ENCODE data around the gene AAK1.
"Not testable (repeated sequence)": the region's sequence is repeated elsewhere in the genome, so short reads cannot be mapped to it uniquely, and the experiment has no call there.

The AAK1 gene

DNA sequence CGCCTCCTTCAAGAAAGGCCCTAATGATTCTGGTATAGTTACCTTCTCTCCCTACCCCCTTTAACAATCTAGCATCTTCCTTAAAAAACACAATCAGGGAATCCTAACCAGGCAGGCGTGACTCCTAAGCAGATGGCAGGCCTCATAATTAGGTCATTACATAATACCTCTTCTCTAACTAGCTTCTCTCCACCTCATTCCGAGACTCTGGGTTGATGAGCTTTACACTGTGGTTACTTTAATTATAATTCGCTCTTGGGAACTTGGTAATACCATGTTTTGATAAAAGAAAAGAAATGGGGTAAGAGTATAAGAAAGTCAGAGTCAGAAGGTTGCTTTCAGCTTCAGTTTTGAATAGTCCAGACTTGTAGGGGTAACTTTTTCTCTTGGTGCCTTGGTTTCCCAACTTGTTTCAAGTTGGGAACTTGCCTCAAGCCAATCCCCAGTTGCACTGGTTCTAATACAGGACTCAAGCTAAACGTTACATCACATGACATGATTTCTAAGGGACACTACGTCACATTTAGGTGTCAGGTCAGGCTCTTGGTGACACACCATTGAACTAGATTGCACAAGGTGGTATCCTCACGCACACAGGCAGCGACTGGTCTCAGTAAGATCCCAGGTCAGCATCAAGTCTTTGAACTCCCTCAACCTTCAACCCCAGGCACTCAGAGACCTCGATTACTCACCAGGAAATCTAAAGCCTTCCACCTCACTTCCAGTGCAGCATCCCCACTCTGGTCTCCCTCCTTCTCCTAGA is 59.2 kb downstream of the AAK1 start:
- no peak overlapping the region for H3K4me3 ChIP-seq (ENCODE audit: low read length)
- no peak for TF ChIP-seq ZNF274 (IDR thresholded peaks at IDR 0.05; ENCODE audit: low read depth, low read length)

DNA sequence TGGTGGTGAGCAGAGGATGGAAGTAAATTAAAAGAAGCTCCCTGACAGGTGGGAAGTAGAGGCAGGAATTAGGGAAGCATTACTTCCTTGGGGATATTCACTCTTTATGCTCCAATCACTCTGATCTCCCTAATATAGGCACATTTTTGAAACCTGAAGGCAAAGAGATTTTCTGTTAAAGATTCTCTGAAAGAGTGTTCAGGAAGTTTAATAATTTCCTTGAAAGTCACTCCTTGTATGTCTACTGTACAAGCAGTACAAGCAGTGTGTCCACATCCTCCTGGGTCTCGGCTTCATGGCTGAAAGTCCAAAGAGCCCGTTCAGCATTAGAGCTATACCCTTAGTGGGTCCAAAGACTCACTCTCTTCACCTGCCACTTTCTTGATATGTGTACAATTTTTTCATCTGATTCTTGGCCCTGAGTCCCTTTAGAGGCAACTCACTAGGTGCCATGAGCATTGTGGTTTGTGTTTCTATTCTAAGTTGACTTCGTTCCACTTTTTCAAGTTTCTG is 60.2 kb downstream of the AAK1 start:
- no peak for TF ChIP-seq ZNF274 (IDR thresholded peaks at IDR 0.05; ENCODE audit: low read depth, low read length)
- H3K4me3 ChIP-seq (ENCODE audit: low read length): peak overlapping the region; percentile 69

DNA sequence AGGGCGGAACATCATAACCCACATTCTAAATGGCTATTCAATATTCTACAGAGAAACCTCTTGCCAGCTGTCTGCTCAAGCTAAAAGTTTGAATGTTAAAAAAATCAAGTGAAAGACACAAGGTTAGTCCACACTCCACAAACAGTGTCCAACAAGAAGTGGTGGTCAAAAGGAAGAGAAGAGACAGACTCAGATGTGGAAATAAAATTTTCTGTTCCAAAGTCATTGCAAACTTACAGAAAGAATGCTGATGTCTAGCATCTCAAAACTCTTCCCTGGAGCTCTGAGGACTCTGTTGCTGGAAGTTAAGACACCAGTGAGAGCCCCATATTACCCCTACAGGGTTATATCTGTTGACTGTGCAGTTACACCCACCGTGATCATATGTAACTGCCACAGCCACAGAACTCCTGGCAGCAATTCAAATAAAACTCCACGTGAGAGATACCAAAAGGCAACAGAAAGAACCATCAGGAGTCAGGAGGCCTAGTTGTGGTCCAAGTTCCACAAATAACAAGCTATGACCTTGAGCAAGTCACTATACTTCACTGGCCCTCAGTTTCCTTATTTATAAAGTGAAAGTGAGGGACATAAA is 60.9 kb downstream of the AAK1 start:
- peak overlapping the region; percentile 69 for H3K4me3 ChIP-seq (ENCODE audit: low read length)
- no peak for TF ChIP-seq ZNF274 (IDR thresholded peaks at IDR 0.05; ENCODE audit: low read depth, low read length)

DNA sequence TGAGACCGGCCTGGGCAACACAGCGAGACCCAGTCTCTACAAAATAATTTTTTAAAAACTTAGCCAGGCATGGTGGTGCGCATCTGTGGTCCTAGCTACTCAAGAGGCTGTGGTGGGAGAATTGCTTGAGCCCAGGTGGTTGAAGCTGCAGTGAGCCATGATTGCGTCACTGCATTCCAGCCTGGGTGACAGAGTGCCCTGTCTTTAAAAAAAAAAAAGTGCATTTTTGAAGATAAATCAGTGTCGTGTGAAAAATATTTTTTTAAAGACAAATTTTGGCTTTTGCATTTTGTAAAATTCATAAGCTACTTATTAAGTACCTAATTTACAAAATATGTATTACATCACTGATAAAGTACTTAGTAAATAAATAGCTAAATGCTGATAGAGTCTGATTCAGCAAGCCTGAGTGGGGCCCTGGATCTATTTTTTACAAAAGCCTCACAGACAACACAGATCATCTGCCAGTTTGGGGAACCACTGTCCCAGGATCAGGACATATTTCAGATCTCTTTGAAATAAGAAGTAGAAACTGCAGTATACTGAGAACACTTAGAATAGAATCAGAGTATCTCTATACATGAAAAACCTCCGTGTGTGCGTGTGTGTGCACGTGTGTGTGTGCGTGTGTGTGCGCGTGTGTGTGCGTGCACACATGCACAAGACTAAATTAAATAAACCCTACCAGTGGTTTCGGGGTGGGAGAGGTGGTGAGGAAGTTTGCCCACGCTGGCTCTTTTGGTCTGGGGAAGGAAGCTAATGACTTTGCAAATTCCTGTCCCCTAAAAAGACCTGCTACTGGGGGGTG is 61.6 kb downstream of the AAK1 start:
- TF ChIP-seq ZNF274 (IDR thresholded peaks at IDR 0.05; ENCODE audit: low read depth, low read length): no peak
- H3K4me3 ChIP-seq (ENCODE audit: low read length): peak overlapping the region; percentile 69; the same call in 1 of the 2 replicates

DNA sequence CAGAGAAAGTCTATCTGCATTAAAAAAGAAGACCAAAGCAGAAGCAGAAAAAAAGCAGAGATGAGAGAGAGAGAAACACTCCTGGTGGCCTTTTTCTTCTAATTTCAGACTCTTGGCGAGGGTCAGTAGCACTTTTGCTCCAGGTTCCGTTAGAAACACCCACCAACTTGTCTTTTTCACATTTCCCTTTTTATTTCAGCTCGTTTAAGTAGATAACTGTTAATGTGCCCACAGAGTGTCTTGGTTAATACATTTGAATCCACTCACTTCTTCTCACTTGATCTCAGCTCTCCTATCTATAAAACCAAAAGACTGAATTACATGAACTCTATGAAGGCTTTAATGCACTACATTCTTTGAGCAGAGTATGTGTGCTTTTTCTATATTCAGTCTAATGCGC is 63.1 kb downstream of the AAK1 start:
- no peak overlapping the region for H3K4me3 ChIP-seq (ENCODE audit: low read length)
- no peak for TF ChIP-seq ZNF274 (IDR thresholded peaks at IDR 0.05; ENCODE audit: low read depth, low read length)

DNA sequence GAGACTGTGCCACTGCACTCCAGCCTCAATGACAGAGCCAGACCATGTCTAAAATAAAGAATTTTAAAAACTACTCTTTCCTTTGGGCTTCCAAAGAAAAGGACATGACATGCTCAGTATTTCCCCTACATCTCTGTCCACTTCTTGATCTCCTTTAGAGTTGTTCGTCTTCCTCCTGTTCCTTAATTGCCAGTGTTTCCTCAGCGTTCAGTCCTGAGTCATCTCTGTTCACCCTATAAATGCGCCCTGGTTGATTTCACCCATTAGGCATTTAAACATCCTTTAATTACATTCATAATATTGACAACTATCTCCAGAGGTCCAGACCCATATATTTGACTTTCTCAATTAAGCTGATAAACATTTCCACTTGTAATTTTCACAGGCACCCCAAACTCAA is 64.0 kb downstream of the AAK1 start:
- no peak for TF ChIP-seq ZNF274 (IDR thresholded peaks at IDR 0.05; ENCODE audit: low read depth, low read length)
- H3K4me3 ChIP-seq (ENCODE audit: low read length): no peak overlapping the region

DNA sequence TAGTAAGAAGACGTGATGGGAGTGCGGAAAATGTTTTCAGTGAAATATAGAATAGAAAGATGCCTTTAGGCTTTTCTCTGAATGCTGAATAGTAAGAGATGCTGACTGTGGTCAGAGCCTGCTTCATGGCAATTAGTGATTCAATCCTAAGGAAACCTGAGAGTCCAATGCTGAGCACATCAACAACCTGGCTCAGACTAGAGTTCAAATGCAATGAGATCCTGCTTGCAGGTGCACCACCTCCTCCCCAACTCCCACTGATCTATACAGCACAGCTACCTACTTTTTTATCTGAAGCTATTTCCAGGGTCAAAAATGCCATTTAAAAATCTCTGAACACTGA is 65.4 kb downstream of the AAK1 start:
- no peak for TF ChIP-seq ZNF274 (IDR thresholded peaks at IDR 0.05; ENCODE audit: low read depth, low read length)
- no peak overlapping the region for H3K4me3 ChIP-seq (ENCODE audit: low read length)

DNA sequence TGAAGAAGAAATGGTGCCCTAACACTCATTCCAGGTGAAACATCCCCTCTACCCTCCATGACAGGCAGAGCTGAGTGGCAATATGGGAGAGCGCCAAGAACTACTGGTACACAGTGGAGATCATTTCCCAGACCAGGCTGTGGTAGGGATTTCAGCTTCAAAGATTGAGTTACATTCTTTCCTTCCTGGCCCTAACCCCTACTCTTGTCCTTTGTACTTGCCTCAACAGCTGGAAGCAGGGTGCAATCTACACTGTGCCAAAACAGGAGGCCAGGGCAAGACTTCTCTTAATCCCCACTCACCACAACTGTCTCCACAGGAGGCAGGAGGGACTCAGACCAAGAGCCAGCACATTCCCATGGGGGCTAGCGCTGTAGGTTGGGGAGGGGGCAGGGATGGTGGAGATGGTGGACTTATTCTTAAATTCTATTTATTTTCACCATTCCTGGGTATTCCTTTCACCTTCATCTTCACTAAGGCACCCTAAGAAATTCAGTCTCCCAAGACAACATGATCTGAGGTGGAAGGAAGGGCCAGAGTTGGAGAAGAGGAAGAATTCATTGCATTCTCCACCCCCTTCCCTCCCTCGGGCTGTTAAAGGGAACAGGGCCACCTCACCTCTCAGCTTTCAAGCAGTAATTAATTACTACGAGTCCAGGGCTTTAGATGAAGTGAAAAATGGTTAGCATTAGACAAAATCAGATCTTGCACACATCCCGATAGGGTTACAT is 65.9 kb downstream of the AAK1 start:
- no peak overlapping the region for H3K4me3 ChIP-seq (ENCODE audit: low read length)
- TF ChIP-seq ZNF274 (IDR thresholded peaks at IDR 0.05; ENCODE audit: low read depth, low read length): no peak

DNA sequence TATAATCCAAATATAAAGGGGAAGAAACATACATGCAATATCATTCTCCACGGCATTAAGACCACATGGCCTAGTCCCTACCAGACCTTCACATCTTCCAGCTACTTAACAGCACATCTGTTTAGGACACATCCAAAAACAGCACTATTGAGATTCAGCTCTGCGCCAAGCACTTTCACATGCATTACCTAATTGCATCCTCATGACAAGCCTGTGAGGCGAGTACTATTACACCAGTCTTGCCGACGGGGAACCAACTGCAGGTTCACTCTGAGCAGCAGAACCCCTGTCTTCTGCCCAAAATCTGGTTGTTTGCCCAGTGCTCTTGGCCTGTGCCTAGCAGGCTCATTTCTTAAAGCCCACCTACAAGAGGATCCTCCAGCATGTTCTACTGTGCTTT is 66.7 kb downstream of the AAK1 start:
- no peak overlapping the region for H3K4me3 ChIP-seq (ENCODE audit: low read length)
- no peak for TF ChIP-seq ZNF274 (IDR thresholded peaks at IDR 0.05; ENCODE audit: low read depth, low read length)

DNA sequence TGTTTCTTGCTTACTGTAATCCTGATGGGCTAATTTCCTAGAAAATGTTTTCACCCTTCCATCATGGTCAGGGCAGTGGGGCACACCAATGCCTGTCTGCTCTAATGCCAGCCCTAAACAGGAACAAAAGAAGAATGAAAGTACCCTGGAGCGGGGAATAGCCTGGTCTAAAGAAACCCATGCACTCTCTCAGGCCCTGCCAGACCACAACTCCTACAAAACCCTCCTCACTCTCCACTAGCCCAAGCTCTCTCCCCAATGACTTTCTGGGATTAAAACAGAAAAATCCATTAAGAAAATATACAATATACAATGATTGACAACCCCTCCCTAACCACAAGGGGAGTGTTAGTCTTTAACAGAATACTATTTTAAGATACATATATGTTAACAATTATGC is 67.6 kb downstream of the AAK1 start:
- H3K4me3 ChIP-seq (ENCODE audit: low read length): no peak overlapping the region
- no peak for TF ChIP-seq ZNF274 (IDR thresholded peaks at IDR 0.05; ENCODE audit: low read depth, low read length)

DNA sequence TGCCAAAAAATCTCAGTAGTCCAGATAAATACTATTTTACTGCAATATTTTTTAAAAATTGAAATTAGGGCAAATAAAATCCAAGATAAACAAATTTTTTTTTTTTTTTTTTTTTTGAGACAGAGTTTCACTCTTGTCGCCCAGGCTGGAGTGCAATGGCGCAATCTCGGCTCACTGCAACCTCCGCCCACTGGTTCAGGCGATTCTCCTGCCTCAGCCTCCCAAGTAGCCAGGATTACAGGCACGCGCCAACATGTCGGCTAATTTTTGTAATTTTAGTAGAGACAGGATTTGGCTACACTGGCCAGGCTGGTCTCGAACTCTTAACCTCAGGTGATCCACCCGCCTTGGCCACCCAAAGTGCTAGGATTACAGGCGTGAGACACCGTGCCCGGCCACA is 68.2 kb downstream of the AAK1 start:
- not testable (repeated sequence) for H3K4me3 ChIP-seq (ENCODE audit: low read length)

DNA sequence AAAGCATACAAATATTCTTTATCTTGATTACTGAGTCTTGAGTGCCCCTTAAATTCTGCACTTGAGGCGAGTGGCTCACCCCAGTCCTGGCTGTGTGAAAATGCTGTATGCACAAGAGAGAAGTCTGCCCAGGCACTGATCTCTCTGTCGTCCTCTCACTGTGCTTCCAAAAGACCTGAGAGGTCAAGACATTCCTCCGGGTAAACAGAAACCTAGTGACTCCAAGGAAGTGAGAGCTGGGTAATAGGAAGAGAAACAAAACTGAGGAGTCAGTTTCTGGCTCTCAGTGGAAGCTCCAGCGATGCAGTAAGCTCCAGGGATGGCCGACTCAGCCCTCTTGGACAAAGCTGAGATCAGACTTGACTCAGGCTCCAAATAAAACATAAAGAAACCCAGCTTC is 70.9 kb downstream of the AAK1 start:
- no peak for TF ChIP-seq ZNF274 (IDR thresholded peaks at IDR 0.05; ENCODE audit: low read depth, low read length)
- H3K4me3 ChIP-seq (ENCODE audit: low read length): no peak overlapping the region

DNA sequence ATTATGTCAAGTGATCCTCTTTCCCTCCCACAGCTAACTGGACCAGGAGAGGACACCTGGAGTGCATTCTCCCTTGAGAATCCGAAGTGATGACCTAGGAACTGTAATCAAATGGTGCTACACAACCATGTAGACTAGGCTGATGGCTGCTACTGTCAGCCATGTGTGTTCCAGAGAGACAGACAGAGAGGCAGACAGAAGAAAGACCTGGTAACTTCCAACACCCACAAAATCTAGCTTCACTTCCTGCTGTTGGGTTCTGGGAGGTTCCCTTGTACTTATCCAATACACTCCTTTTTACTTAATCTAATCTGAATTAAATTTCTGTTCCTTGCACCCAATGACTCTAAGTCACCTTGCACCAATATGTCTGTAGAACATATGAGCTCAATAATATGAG is 72.3 kb downstream of the AAK1 start:
- no peak overlapping the region for H3K4me3 ChIP-seq (ENCODE audit: low read length)
- TF ChIP-seq ZNF274 (IDR thresholded peaks at IDR 0.05; ENCODE audit: low read depth, low read length): no peak

DNA sequence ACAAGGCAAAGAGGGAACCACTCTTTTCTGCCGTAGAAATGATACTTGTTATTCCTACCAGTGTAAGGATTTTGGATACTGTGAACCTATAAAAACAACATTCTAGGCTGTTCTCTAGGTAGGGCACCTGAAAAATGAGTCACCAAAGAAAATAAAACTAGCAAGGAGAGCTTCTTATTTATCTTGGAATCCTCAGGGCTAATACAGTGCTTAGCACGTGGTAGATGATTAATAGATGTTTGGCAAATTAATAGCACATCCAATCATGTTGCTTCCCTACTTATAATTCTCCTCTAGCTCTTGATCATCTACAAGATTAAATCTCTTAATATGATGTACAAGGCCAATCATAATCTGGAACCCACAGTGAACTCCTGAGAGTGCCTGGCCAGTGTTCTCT is 73.1 kb downstream of the AAK1 start:
- no peak for TF ChIP-seq ZNF274 (IDR thresholded peaks at IDR 0.05; ENCODE audit: low read depth, low read length)
- H3K4me3 ChIP-seq (ENCODE audit: low read length): no peak overlapping the region

Data from GM08714 (cell line).